Activated naive CD8-positive, alpha-beta T cell (primary cell): Measurements from ENCODE around the gene TAS2R10.

Experiments used
- H3K27ac Mint-ChIP-seq: one replicate; pipeline ENCODE4 v1.8.0; 2021; ENCODE audit warnings: mixed read lengths
- H3K27me3 Mint-ChIP-seq: one replicate; pipeline ENCODE4 v1.8.0; 2021; ENCODE audit warnings: mixed read lengths
- H3K36me3 Mint-ChIP-seq: one replicate; pipeline ENCODE4 v1.8.0; 2021; ENCODE audit warnings: mixed read lengths
- H3K4me1 Mint-ChIP-seq: one replicate; pipeline ENCODE4 v1.8.0; 2021; ENCODE audit warnings: low read depth, mixed read lengths
- H3K4me3 Mint-ChIP-seq: one replicate; pipeline ENCODE4 v1.8.0; 2021; ENCODE audit warnings: mild to moderate bottlenecking, mixed read lengths
- H3K9me3 Mint-ChIP-seq: one replicate; pipeline ENCODE4 v1.8.0; 2021; ENCODE audit warnings: low read depth, mixed read lengths

TAS2R10 gene, protein sequence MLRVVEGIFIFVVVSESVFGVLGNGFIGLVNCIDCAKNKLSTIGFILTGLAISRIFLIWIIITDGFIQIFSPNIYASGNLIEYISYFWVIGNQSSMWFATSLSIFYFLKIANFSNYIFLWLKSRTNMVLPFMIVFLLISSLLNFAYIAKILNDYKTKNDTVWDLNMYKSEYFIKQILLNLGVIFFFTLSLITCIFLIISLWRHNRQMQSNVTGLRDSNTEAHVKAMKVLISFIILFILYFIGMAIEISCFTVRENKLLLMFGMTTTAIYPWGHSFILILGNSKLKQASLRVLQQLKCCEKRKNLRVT

DNA sequence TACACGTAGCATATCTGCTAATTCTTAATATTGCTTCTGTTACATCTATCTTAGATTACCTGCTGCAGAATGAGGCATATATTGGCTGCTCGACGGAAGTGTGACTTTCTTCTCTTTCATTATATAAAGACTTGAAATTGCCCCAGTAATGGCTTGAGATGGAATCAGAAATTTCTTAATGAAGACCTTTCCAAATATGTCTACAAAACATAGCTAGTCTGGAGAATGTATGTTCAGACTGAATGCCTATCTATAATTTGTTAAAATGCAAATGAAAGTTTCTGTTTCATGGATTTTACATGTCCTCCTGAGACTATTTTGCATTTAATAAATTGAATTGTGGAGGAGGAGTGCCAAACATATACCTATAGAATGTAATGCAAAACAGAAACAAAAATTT, at the start of gene TAS2R10:
Gene TAS2R10, minus strand, starts transcription at position 101 of the 400 bp plus-strand sequence. Its CDS starts 89 bp downstream, at position 12.
- H3K9me3 Mint-ChIP-seq, result no peaks in the 10 kb centered on the region
- peaks cover 2% of the 10 kb centered on the region for H3K36me3 Mint-ChIP-seq
- H3K4me3 Mint-ChIP-seq, result no peak within 1 kb of the TSS
- no peaks in the 10 kb centered on the region for H3K27me3 Mint-ChIP-seq
- no peak within 1 kb of the TSS for H3K27ac Mint-ChIP-seq
- no peaks in the 10 kb centered on the region for H3K4me1 Mint-ChIP-seq

GRCh38 chr12:10873378-10873777, 47.2 kb upstream of the TAS2R10 start:
- H3K4me1 Mint-ChIP-seq, result no peaks in the 10 kb centered on the region
- H3K4me3 Mint-ChIP-seq, result no peak overlapping the region
- peaks cover 16% of the 10 kb centered on the region for H3K9me3 Mint-ChIP-seq
- no peak overlapping the region for H3K27ac Mint-ChIP-seq
- no peaks in the 10 kb centered on the region for H3K27me3 Mint-ChIP-seq
- H3K36me3 Mint-ChIP-seq, result peaks cover 59% of the 10 kb centered on the region

DNA sequence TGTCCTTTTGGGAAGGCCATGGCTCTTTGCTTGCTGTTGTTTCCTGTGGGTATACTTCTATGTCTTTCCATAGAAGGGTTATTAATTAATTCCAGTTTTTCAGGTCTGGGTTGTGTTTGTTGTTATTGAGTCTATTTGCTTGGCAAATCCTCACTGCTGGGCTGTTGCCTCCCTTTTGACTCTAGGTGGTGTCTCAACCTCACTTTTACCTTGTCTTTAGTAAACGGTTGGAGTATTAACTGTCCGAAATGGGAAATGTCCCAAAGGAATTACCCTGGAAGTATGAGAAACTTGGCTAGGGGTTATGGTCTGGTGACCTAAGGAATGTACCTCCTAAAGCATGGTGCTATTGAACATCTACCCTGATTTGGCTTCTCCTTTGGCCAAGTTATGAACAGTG, 41.2 kb upstream of the TAS2R10 start:
- no peaks in the 10 kb centered on the region for H3K27me3 Mint-ChIP-seq
- peaks cover 69% of the 10 kb centered on the region for H3K36me3 Mint-ChIP-seq
- H3K4me3 Mint-ChIP-seq, result no peak overlapping the region
- peaks cover 22% of the 10 kb centered on the region for H3K9me3 Mint-ChIP-seq
- H3K4me1 Mint-ChIP-seq, result peaks cover 1% of the 10 kb centered on the region
- H3K27ac Mint-ChIP-seq, result no peak overlapping the region

- Mint-ChIP-seq H3K27me3 (no peaks in the 10 kb centered on the region), H3K9me3 (peaks cover 28% of the 10 kb centered on the region), H3K36me3 (peaks cover 78% of the 10 kb centered on the region), H3K4me3 (no peak overlapping the region), H3K4me1 (peaks cover 1% of the 10 kb centered on the region), H3K27ac (no peak overlapping the region)
Observed at GRCh38 chr12:10863512-10864218, 37.5 kb upstream of the TAS2R10 start.

DNA sequence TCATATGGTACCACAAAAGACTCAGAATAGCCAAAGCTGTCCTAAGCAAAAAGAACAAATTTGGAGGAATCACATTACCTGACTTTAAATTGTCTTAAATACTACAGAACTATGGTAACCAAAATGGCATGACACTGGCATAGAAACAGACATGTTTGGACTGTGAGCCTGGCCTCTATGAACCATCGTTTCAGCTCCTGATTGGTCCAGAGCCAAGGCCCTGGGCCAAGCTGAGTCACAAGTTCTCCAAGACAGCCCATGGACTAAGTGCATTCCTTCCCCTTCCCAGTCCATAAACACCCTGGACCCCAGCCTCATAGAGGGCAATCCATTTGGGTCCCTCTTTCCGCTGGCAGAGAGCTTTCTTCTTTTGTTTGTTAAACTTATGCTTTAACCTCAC, 35.2 kb upstream of the TAS2R10 start:
- Mint-ChIP-seq H3K9me3 (peaks cover 39% of the 10 kb centered on the region), H3K4me3 (no peak overlapping the region), H3K36me3 (peaks cover 79% of the 10 kb centered on the region), H3K4me1 (no peaks in the 10 kb centered on the region), H3K27ac (no peak overlapping the region), H3K27me3 (no peaks in the 10 kb centered on the region)

- H3K27me3 Mint-ChIP-seq, result no peaks in the 10 kb centered on the region
- no peak overlapping the region for H3K27ac Mint-ChIP-seq
- H3K4me3 Mint-ChIP-seq, result no peak overlapping the region
- peaks cover 27% of the 10 kb centered on the region for H3K4me1 Mint-ChIP-seq
- H3K36me3 Mint-ChIP-seq, result peaks cover 49% of the 10 kb centered on the region
- peaks cover 19% of the 10 kb centered on the region for H3K9me3 Mint-ChIP-seq
Observed at GRCh38 chr12:10855807-10856206, 29.6 kb upstream of the TAS2R10 start.

GRCh38 chr12:10853776-10854175, 27.6 kb upstream of the TAS2R10 start:
- peaks cover 11% of the 10 kb centered on the region for H3K9me3 Mint-ChIP-seq
- peaks cover 43% of the 10 kb centered on the region for H3K4me1 Mint-ChIP-seq
- no peak overlapping the region for H3K4me3 Mint-ChIP-seq
- H3K27ac Mint-ChIP-seq, result no peak overlapping the region
- peaks cover 43% of the 10 kb centered on the region for H3K36me3 Mint-ChIP-seq
- H3K27me3 Mint-ChIP-seq, result no peaks in the 10 kb centered on the region

- Mint-ChIP-seq H3K4me3 (no peak overlapping the region), H3K27ac (no peak overlapping the region), H3K27me3 (no peaks in the 10 kb centered on the region), H3K4me1 (peaks cover 45% of the 10 kb centered on the region), H3K36me3 (peaks cover 31% of the 10 kb centered on the region), H3K9me3 (no peaks in the 10 kb centered on the region)
Observed at GRCh38 chr12:10851243-10851858, 25.2 kb upstream of the TAS2R10 start.

DNA sequence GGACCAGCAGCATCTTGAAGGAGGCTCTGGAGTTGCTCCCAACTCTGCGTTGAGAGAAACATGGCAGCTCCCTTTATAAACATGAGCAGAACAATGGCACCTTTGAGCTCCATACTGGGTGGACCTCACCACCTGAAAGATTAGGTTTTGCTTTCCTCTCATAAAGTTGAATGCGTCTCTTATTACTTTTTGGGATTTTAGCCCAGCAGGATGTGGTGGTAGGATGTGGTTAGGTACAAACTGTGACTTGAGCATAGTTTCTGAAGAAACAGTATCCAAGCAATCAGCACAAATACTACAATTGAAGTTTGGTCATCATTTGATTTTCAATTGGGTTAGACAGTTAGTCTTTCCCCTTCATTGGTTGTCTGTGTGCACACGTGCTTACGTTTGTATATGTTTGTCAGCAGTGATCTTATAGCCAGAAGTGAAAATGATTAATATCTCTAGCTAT, 23.3 kb upstream of the TAS2R10 start, which contains the start of gene PRR4:
Gene PRR4, minus strand, starts transcription at position 51 of the 454 bp plus-strand sequence. Its CDS starts 38 bp downstream, at position 13.
- H3K4me1 Mint-ChIP-seq, result peaks cover 42% of the 10 kb centered on the region
- peaks cover 31% of the 10 kb centered on the region for H3K36me3 Mint-ChIP-seq
- no peaks in the 10 kb centered on the region for H3K27me3 Mint-ChIP-seq
- H3K9me3 Mint-ChIP-seq, result no peaks in the 10 kb centered on the region
- no peak within 1 kb of the TSS for H3K4me3 Mint-ChIP-seq
- H3K27ac Mint-ChIP-seq, result no peak within 1 kb of the TSS

DNA sequence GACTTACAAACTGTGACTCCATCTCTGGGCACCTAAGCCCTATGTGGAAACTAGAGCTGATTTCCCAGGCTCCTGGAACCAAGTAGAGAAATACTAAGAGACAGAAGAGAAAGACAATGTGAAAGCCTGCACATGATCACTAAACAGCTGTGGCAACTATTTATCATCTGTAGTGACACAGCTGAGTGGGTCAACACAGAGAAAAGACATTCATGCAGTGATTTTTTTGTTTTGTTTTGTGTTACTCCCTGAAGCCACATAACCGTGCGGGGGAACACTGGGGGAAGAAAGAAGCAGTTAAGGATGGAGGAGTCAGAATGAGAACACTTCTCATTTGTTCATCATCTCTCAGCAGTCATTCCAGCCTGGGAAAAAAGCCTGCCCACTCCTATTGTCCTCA, 21.6 kb upstream of the TAS2R10 start:
- Mint-ChIP-seq H3K4me3 (no peak overlapping the region), H3K27me3 (no peaks in the 10 kb centered on the region), H3K36me3 (peaks cover 39% of the 10 kb centered on the region), H3K9me3 (no peaks in the 10 kb centered on the region), H3K4me1 (peaks cover 37% of the 10 kb centered on the region), H3K27ac (no peak overlapping the region)

DNA sequence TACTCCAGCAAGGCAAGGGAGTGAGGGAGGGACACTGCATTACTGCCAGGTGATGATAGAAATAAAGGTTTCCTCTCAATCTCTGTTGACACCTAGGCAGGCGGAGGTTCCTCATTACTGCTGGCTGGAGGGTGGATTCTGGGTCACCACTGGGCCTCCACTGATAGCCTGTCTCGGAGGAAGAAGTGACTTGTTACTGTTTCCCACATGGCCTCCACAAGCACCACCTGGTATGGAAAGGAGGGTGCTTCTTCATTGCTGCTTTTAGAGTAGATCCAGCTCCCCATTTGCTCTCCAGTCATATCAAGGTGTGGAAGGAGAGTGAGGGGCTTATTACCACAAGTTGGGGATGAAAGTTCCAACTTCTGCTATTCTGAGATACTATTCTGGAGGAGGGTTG, 16.7 kb upstream of the TAS2R10 start:
- no peaks in the 10 kb centered on the region for H3K27me3 Mint-ChIP-seq
- H3K36me3 Mint-ChIP-seq, result peaks cover 29% of the 10 kb centered on the region
- no peak overlapping the region for H3K27ac Mint-ChIP-seq
- no peaks in the 10 kb centered on the region for H3K4me1 Mint-ChIP-seq
- no peaks in the 10 kb centered on the region for H3K9me3 Mint-ChIP-seq
- no peak overlapping the region for H3K4me3 Mint-ChIP-seq

- Mint-ChIP-seq H3K27me3 (no peaks in the 10 kb centered on the region), H3K36me3 (peaks cover 12% of the 10 kb centered on the region), H3K9me3 (peaks cover 5% of the 10 kb centered on the region), H3K4me1 (no peaks in the 10 kb centered on the region), H3K27ac (no peak overlapping the region), H3K4me3 (no peak overlapping the region)
Observed at GRCh38 chr12:10838461-10838860, 12.3 kb upstream of the TAS2R10 start.

GRCh38 chr12:10829994-10830393, 3.8 kb upstream of the TAS2R10 start:
- Mint-ChIP-seq H3K4me3 (no peak overlapping the region), H3K4me1 (no peaks in the 10 kb centered on the region), H3K9me3 (no peaks in the 10 kb centered on the region), H3K27ac (no peak overlapping the region), H3K36me3 (peaks cover 2% of the 10 kb centered on the region), H3K27me3 (no peaks in the 10 kb centered on the region)

DNA sequence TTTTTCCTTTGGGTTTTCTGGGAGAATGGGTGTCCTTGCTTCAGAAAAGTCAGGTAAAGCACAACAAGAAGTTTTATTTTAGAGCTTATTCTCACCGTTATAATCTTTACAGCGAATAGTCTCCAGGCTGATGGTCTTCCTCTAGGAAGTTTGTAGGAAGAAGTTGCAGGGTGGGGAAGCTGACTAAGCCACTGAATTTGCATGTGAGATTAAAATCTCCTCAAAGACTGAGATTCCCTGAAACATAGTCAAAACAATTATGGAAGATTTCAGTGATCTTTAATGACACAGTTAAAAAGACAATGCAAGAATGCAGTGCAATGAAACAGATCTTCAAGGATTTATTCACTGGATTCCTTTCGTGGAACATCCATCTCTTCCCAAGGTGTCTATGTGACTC, 1.2 kb downstream of the TAS2R10 start:
- Mint-ChIP-seq H3K27ac (no peak overlapping the region), H3K9me3 (no peaks in the 10 kb centered on the region), H3K4me3 (no peak overlapping the region), H3K4me1 (no peaks in the 10 kb centered on the region), H3K27me3 (no peaks in the 10 kb centered on the region), H3K36me3 (no peaks in the 10 kb centered on the region)

DNA sequence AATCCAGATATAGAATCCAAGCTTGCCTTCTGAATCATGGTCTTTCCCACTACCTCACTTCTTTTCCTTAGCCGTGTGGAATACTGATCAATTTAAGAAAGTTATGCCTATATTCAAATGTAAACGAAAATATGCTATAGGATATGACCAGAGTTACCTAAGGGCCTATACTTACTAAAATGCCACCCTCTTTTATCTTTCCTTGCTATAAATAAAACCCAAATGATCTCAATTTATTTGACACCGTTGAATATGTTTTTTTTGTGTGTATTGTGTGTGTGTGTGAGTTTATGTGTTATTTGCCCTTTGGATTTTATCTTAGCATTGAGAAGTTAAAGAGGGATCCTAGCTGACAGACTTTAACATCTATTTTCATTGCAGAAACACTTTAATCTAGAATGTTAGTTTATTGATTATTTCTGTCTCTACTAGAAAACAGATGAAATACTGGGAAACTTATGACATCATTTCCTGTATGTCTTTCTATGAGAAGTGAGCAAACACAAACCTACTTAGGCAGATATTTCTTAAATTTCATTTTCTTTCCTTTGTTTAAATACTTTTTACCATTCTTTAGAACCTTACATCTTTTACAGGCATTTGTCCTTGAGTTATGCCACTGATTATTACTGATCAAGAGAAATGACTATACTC, 14.1 kb downstream of the TAS2R10 start:
- no peak overlapping the region for H3K27ac Mint-ChIP-seq
- H3K27me3 Mint-ChIP-seq, result peaks cover 19% of the 10 kb centered on the region
- H3K36me3 Mint-ChIP-seq, result no peaks in the 10 kb centered on the region
- no peaks in the 10 kb centered on the region for H3K4me1 Mint-ChIP-seq
- no peak overlapping the region for H3K4me3 Mint-ChIP-seq
- H3K9me3 Mint-ChIP-seq, result no peaks in the 10 kb centered on the region
